Esophagus squamous epithelium (tissue), 5 donors: Measurements from ENCODE around the gene COL15A1. TPM values are rescaled to one million over a fixed set of nuclear protein-coding genes. Genes with fewer than 3 reads are reported as not detected.

Source experiments
- DNase-seq: peaks from one replicate; lab custom pipeline; 2025; lab: John Stamatoyannopoulos, UW
- H3K27ac ChIP-seq, 4 donors: fragments of 200-600 bp; sonication (generic); one replicate each; pipeline ENCODE4 v1.5.1; 2016 to 2019; ENCODE audit warnings: mild to moderate bottlenecking in 1 of 4
- H3K27me3 ChIP-seq, 4 donors: fragments of 200-600 bp; sonication (generic); 1 replicate in 3 of 4; 2 replicates in 1 of 4; pipeline versions ENCODE4 v1.5.1 to v1.6.0; 2017 to 2021; ENCODE audit warnings: antibody characterized with exemption in 1 of 4
- H3K36me3 ChIP-seq, 3 donors: fragments of 200-600 bp; sonication (generic); one replicate each; pipeline ENCODE4 v1.5.1; 2016 to 2019
- H3K4me1 ChIP-seq, 3 donors: fragments of 200-600 bp; sonication (generic); one replicate each; pipeline ENCODE4 v1.5.1; 2017 to 2019
- H3K4me3 ChIP-seq, 4 donors: fragments of 200-600 bp; sonication (generic); 1 replicate in 3 of 4; 2 replicates in 1 of 4; pipeline ENCODE4 v1.5.1; 2016 to 2019; ENCODE audit warnings: mild to moderate bottlenecking in 2 of 4, moderate library complexity in 1 of 4
- H3K9me3 ChIP-seq, 3 donors: fragments of 200-600 bp; sonication (generic); one replicate each; pipeline ENCODE4 v1.5.1; 2016 to 2019
- POLR2A ChIP-seq, 4 donors: fragments of 450-650 bp; IDR thresholded peaks; one replicate each; pipeline ENCODE4 v1.6.1; 2017; ENCODE audit warnings: antibody characterized with exemption in 4 of 4, mild to moderate bottlenecking in 4 of 4, moderate library complexity in 3 of 4
- WGBS, 2 donors: methylation state at CpG; one replicate each; pipeline ENCODE4 v1.1.5; 2018; 5-methylcytosine and 5-hydroxymethylcytosine counted together
- intact Hi-C: fragments of 100-400 bp; cut with DNase I; formaldehyde crosslinking; loops from one replicate; pipeline ENCODE4 v1.15.0; 2022
- total RNA-seq, 4 donors: library from RNA; depleted of rRNA; stranded (reverse); fragments of >200 nt; gene quantifications; one replicate each; pipeline ENCODE4 v1.1.0, GENCODE V29; 2016
- TF ChIP-seq, protein P1 (sequence below), 6 experiments: fragments of 450-650 bp in 4 of 6; fragments of 200-600 bp in 2 of 6; sonication (generic) in 2 of 6; IDR thresholded peaks; one replicate each; pipeline ENCODE4 v1.5.1; 2016 to 2019; ENCODE audit warnings: antibody characterized with exemption in 6 of 6, mild to moderate bottlenecking in 4 of 6, moderate library complexity in 4 of 6
- donor health status: DM: yes; HTN: yes; CAD: no.

Gene COL15A1
- total RNA-seq, 4 donors from 2014 or later = 3.4 to 33.2 (median 9.7) TPM

DNA sequence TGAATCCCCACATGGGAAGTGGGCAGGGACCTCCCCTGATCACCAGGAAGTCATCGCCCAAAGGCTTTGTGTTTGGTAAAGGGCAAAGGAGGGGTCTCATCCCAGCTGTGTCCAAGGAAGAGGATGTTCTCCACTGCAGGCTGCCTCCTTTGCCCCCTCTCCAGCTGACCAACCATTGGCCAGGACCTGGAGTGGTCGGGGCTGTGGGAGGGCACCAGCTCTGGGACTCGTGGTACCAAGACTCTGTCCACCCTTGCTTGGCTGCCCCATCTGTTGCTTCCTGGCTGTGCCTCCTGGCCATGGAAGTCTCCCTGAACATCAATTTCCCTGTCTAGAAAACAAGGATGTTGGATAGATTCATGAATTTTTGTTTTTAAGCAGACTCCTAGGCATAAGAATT is 34.1 kb downstream of the COL15A1 start:
- WGBS, 2 donors = 60 to 74% methylated on average over 2 to 3 of the region's 3 CpGs
- H3K27ac ChIP-seq = peak overlapping the region in 3 of 4 donors; percentile 40 to 76 (median 61)
- intact Hi-C loops = no loop called here

DNA sequence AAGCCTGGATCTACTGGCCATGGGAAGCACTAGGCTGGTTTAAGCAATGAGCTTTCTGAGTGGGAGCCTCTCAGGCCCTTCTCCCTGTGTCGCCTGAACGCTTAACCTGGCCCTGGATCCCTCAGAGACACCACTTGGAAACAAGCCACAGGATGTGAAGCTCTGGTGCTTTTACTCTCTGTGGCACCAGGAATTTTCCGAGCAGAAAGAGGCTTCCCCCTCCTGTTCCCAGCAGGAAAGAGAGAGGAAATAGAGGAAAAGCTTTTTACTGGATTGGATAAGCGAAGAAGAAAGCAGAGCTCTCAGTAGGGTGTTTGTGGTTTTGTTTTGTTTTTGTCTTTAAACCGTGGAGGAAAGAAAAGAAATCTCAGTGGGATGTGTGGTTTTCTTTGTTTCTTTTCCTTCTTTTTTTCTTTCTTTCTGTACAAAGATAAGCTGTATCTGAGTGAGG is 34.5 kb downstream of the COL15A1 start:
- peak overlapping the region in 3 of 4 donors; percentile 40 to 76 (median 61) for H3K27ac ChIP-seq
- TF ChIP-seq, protein P1, sequence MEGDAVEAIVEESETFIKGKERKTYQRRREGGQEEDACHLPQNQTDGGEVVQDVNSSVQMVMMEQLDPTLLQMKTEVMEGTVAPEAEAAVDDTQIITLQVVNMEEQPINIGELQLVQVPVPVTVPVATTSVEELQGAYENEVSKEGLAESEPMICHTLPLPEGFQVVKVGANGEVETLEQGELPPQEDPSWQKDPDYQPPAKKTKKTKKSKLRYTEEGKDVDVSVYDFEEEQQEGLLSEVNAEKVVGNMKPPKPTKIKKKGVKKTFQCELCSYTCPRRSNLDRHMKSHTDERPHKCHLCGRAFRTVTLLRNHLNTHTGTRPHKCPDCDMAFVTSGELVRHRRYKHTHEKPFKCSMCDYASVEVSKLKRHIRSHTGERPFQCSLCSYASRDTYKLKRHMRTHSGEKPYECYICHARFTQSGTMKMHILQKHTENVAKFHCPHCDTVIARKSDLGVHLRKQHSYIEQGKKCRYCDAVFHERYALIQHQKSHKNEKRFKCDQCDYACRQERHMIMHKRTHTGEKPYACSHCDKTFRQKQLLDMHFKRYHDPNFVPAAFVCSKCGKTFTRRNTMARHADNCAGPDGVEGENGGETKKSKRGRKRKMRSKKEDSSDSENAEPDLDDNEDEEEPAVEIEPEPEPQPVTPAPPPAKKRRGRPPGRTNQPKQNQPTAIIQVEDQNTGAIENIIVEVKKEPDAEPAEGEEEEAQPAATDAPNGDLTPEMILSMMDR (IDR thresholded peaks at IDR 0.05) = no peak
- no peak for TF ChIP-seq POLR2A (IDR thresholded peaks at IDR 0.05)
- peaks cover 0 to 47% (median 22%) of the 10 kb centered on the region in 3 donors for H3K4me1 ChIP-seq
- 25 to 26% methylated on average over 3 to 5 of the region's 5 CpGs for WGBS, 2 donors
- no peaks in the 10 kb centered on the region for H3K9me3 ChIP-seq
- no peak for DNase-seq
- no peak overlapping the region for H3K4me3 ChIP-seq
- intact Hi-C loops = no loop called here
- H3K27me3 ChIP-seq = peaks cover 0 to 13% (median 0%) of the 10 kb centered on the region in 4 donors
- no peaks in the 10 kb centered on the region for H3K36me3 ChIP-seq

More for the DNA sequence above, 34.1 kb downstream of the COL15A1 start:
- DNase-seq = no peak
- TF ChIP-seq, protein P1 (IDR thresholded peaks at IDR 0.05) = no peak
- no peak for TF ChIP-seq POLR2A (IDR thresholded peaks at IDR 0.05)
- H3K4me3 ChIP-seq = no peak overlapping the region
- no peaks in the 10 kb centered on the region for H3K36me3 ChIP-seq
- H3K27me3 ChIP-seq = peaks cover 0 to 13% (median 0%) of the 10 kb centered on the region in 4 donors
- no peaks in the 10 kb centered on the region for H3K9me3 ChIP-seq
- peaks cover 0 to 52% (median 26%) of the 10 kb centered on the region in 3 donors for H3K4me1 ChIP-seq

DNA sequence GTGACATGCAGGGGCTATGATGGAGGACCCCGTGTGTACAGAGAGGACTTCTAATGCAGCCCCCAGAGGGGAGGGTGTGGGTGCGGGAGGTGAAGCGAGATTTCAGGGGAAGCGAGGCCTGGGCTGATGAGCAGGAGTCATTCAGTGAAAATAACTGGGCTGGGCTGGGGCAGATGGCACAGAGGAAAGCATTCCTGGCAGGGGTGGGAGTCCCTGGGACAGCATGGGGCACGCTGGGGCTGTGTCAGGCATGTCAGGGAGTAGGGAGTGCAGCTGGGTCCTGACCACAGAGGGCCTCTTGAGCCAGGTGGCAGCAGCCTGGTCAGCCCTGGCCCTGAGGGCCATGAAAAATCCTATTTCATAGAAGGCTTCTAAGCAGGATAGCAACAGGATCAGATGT is 36.6 kb downstream of the COL15A1 start:
- H3K27ac ChIP-seq = no peak overlapping the region
- intact Hi-C loops = no loop called here
- WGBS, 2 donors = 59 to 74% methylated on average over 4 to 5 of the region's 5 CpGs

DNA sequence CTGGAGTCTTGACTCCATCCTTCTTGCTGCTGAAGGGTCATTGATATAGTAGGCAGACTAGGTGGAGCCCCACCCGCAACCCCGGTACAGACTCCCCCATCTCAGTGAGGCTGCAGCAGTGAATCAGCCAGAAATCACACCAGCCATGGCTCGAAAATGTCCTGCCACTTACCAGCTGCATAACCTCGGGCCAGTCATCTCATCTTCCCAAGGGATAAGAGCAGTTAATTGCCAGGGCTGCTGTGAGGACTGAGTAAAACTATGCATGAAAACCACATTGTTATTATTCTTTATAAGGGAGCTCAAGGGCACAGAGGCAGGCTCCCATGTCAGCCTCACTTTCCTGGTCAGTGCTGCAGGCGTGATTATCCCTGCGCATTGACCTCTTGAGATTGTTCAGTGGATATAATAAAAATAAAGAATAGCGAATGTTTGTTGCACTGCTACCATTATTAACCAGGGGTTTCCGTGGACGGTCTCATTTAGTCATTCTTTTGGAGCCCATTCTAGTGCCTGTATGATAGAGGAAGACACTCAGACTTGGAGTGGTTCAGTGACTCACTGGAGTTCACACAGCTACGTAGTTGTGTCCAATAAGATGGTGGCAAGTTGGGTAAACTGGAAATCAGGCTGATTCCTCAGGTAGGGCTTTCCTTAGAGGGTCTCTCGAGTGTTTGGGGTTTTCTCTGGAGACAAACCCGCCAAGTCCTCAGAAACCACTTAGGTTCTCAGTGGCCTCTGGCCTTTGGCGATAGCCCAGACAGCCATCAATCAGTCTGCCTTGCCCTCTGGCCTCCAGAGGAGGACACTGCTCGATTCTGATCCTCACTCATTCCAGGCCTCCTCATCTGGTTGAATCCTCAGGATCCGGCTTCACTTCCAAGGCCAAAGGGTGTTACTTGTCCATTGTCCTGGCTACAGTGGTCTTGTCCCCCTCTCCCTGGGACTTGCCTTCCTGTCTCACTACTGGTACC is 39.9 kb downstream of the COL15A1 start:
- H3K27ac ChIP-seq = peak overlapping the region in 1 of 4 donors; percentile 22
- H3K36me3 ChIP-seq = no peaks in the 10 kb centered on the region
- peaks cover 0 to 23% (median 0%) of the 10 kb centered on the region in 3 donors for H3K4me1 ChIP-seq
- WGBS, 2 donors = 71 to 79% methylated on average over 14 to 15 of the region's 15 CpGs
- TF ChIP-seq, protein P1 (IDR thresholded peaks at IDR 0.05) = no peak
- no peak for TF ChIP-seq POLR2A (IDR thresholded peaks at IDR 0.05)
- intact Hi-C loops = no loop called here
- no peaks in the 10 kb centered on the region for H3K9me3 ChIP-seq
- H3K4me3 ChIP-seq = no peak overlapping the region
- DNase-seq = no peak
- H3K27me3 ChIP-seq = no peaks in the 10 kb centered on the region

More for the DNA sequence above, 36.6 kb downstream of the COL15A1 start:
- Histone ChIP-seq H3K36me3 (no peaks in the 10 kb centered on the region), H3K9me3 (no peaks in the 10 kb centered on the region), H3K4me1 (peaks cover 0 to 27% (median 3%) of the 10 kb centered on the region in 3 donors), H3K4me3 (no peak overlapping the region), H3K27me3 (peaks cover 0 to 5% (median 0%) of the 10 kb centered on the region in 4 donors)
- no peak for TF ChIP-seq POLR2A (IDR thresholded peaks at IDR 0.05)
- TF ChIP-seq, protein P1 (IDR thresholded peaks at IDR 0.05) = no peak
- DNase-seq = no peak

DNA sequence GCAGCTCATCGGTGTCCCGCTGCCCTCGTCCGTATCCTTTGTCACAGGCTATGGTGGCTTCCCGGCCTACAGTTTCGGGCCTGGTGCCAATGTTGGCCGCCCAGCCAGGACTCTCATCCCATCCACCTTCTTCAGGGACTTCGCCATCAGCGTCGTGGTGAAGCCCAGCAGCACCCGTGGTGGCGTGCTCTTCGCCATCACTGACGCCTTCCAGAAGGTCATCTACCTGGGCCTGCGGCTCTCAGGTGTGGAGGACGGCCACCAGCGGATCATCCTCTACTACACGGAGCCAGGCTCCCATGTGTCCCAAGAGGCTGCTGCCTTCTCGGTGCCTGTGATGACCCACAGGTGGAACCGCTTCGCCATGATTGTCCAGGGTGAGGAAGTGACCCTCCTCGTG is 41.9 kb downstream of the COL15A1 start:
- Histone ChIP-seq H3K36me3 (no peaks in the 10 kb centered on the region), H3K4me3 (no peak overlapping the region), H3K9me3 (no peaks in the 10 kb centered on the region), H3K27me3 (no peaks in the 10 kb centered on the region), H3K4me1 (peaks cover 0 to 28% (median 4%) of the 10 kb centered on the region in 3 donors), H3K27ac (no peak overlapping the region)
- no peak for DNase-seq
- TF ChIP-seq, protein P1 (IDR thresholded peaks at IDR 0.05) = no peak
- no peak for TF ChIP-seq POLR2A (IDR thresholded peaks at IDR 0.05)
- intact Hi-C loops = no loop called here
- WGBS, 2 donors = 93 to 94% methylated on average over 10 to 11 of the region's 22 CpGs
